Testis (tissue), 2 donors: ENCODE data around the gene SAP130.

Source experiments
- POLR2A ChIP-seq: fragments of 450-650 bp; IDR thresholded peaks from one replicate; pipeline ENCODE4 v1.6.1; 2017; ENCODE audit warnings: antibody characterized with exemption, mild to moderate bottlenecking, moderate library complexity
- TF ChIP-seq, protein P1 (sequence below), 3 experiments: fragments of 450-650 bp in 2 of 3; fragments of 200-600 bp in 1 of 3; sonication (generic) in 1 of 3; IDR thresholded peaks; one replicate each; pipeline ENCODE4 v1.5.1; 2016 to 2019; ENCODE audit warnings: antibody characterized with exemption in 3 of 3, mild to moderate bottlenecking in 2 of 3, moderate library complexity in 1 of 3

DNA sequence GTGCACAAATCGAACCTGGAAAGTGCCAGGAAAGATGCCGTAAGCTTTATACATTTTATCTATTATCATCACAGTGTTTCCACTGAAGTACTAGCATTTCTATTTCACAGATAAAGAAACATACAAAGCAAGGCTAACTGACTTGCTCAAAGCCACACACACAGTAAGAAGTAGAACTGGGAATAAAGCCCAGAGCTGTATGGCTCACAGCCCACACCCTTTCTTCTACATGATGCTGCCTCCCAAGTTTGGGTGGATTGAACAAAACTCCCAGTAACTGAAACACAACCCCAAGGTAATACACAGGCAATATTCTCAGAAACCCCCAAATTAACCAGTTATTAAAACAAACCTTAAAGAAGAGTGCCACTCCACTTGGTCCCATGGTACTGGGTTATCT is 11.2 kb downstream of the SAP130 start:
- TF ChIP-seq, protein P1, sequence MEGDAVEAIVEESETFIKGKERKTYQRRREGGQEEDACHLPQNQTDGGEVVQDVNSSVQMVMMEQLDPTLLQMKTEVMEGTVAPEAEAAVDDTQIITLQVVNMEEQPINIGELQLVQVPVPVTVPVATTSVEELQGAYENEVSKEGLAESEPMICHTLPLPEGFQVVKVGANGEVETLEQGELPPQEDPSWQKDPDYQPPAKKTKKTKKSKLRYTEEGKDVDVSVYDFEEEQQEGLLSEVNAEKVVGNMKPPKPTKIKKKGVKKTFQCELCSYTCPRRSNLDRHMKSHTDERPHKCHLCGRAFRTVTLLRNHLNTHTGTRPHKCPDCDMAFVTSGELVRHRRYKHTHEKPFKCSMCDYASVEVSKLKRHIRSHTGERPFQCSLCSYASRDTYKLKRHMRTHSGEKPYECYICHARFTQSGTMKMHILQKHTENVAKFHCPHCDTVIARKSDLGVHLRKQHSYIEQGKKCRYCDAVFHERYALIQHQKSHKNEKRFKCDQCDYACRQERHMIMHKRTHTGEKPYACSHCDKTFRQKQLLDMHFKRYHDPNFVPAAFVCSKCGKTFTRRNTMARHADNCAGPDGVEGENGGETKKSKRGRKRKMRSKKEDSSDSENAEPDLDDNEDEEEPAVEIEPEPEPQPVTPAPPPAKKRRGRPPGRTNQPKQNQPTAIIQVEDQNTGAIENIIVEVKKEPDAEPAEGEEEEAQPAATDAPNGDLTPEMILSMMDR (IDR thresholded peaks at IDR 0.05), result no peak
- TF ChIP-seq POLR2A, result no peak
